BE2C (cell line): ENCODE data around the gene TEF.

Source experiments
- DNase-seq: peaks from one replicate; pipeline ENCODE4 v3.0.0-alpha.2; 2020
- H3K27me3 ChIP-seq: fragments of 250-450 bp; sonication (Bioruptor Pico); 2 replicates; pipeline ENCODE4 v1.5.1; 2020; ENCODE audit warnings: mild to moderate bottlenecking
- H3K36me3 ChIP-seq: fragments of 250-450 bp; sonication (Bioruptor Pico); 2 replicates; pipeline ENCODE4 v1.5.1; 2020; ENCODE audit warnings: mild to moderate bottlenecking
- H3K4me1 ChIP-seq: fragments of 250-450 bp; sonication (Bioruptor Pico); 2 replicates; pipeline ENCODE4 v1.5.1; 2020
- H3K4me3 ChIP-seq: 2 replicates; pipeline ENCODE4 v1.5.1; 2011; ENCODE audit warnings: low read depth, low read length
- H3K9me3 ChIP-seq: fragments of 250-450 bp; sonication (Bioruptor Pico); 2 replicates; pipeline ENCODE4 v1.5.1; 2020
- TF ChIP-seq, protein P1 (sequence below): IDR thresholded peaks from 2 replicates; pipeline ENCODE4 v1.5.1; 2012; ENCODE audit warnings: mild to moderate bottlenecking, low read depth, low read length

Gene TEF

DNA sequence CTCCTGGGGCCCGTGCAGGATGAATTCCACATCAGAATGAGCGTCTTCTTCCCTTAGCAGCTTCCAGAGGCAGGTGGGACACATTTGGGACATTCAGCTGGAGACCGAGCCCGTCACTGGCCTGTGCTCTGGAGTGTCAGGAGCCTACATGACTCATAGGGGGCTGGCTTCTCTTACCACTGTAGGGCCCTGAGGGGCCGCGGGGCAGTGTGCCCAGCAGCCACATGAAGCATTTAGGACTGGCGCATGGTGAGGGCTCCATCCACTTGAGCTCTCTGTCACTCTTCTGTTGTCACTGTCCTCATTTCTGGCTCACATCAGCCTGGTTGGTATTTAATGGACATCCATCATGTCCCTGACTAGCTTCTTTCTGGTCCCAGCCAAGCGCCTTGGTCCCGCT lies 38.0 kb upstream of the TEF start:
- Histone ChIP-seq H3K36me3 (peaks cover 64% of the 10 kb centered on the region), H3K4me1 (peaks cover 8% of the 10 kb centered on the region), H3K9me3 (no peaks in the 10 kb centered on the region), H3K4me3 (no peak overlapping the region), H3K27me3 (no peaks in the 10 kb centered on the region)
- TF ChIP-seq, protein P1, sequence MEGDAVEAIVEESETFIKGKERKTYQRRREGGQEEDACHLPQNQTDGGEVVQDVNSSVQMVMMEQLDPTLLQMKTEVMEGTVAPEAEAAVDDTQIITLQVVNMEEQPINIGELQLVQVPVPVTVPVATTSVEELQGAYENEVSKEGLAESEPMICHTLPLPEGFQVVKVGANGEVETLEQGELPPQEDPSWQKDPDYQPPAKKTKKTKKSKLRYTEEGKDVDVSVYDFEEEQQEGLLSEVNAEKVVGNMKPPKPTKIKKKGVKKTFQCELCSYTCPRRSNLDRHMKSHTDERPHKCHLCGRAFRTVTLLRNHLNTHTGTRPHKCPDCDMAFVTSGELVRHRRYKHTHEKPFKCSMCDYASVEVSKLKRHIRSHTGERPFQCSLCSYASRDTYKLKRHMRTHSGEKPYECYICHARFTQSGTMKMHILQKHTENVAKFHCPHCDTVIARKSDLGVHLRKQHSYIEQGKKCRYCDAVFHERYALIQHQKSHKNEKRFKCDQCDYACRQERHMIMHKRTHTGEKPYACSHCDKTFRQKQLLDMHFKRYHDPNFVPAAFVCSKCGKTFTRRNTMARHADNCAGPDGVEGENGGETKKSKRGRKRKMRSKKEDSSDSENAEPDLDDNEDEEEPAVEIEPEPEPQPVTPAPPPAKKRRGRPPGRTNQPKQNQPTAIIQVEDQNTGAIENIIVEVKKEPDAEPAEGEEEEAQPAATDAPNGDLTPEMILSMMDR = no peak
- no peak for DNase-seq

DNA sequence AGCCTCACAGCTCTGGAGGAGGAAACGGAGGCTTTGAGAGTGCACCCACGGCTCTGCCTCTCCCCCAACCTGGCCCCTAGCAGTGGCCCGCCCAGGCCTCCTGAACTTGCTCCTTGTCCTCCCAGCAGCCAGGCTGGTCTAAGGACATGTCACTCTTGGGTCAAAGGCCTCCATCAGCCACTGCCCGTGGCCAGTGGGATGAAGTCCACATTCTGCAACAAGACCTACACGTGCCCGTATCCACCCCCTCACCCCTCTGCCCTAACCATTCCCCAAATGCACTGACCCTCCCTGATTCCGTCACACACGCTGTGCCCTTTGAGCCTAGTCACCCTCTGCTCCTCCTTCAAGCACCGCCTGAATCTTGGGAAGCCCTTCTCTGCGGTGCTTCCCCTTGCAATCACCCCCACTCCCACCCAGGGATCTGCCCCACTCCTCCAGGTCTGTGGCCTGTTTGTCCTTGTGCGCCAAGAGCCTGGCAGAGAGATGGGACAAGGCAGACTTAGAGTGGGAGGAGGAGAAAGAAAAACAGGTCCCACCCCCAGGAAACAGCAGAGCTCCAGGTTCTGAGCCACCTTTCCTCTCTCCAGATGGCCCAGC lies 37.5 kb upstream of the TEF start:
- H3K4me3 ChIP-seq = no peak overlapping the region
- H3K4me1 ChIP-seq = peaks cover 8% of the 10 kb centered on the region
- peaks cover 64% of the 10 kb centered on the region for H3K36me3 ChIP-seq
- TF ChIP-seq, protein P1 = no peak
- H3K27me3 ChIP-seq = no peaks in the 10 kb centered on the region
- no peaks in the 10 kb centered on the region for H3K9me3 ChIP-seq
- no peak for DNase-seq

DNA sequence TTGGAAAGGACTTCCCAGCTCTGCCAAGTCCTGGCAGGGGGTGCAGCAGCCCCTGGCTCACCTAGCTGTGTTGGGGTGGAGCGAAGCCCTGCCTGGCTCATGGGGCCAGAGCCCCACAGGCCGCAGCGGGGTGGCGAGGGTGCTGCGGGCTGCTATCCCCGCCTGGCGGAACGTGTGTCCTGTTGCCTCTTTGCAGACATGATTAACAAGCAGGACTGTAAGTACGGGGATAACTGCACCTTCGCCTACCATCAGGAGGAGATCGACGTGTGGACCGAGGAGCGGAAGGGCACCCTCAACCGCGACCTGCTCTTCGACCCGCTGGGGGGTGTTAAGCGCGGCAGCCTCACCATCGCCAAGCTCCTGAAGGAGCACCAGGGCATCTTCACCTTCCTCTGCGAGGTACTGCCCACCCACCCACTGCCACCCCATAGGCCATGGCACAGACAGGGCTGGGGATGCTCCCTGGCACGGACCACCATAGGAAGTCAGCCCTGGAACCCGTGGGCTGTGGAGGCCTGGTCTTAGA lies 35.9 kb upstream of the TEF start:
- TF ChIP-seq, protein P1 = no peak
- H3K4me1 ChIP-seq = no peaks in the 10 kb centered on the region

GRCh38 chr22:41347066-41347859 lies 34.5 kb upstream of the TEF start:
- DNase-seq = no peak

More for the DNA sequence above, 35.9 kb upstream of the TEF start:
- H3K4me3 ChIP-seq = no peak overlapping the region
- H3K36me3 ChIP-seq = peaks cover 61% of the 10 kb centered on the region
- H3K9me3 ChIP-seq = no peaks in the 10 kb centered on the region
- DNase-seq = no peak
- H3K27me3 ChIP-seq = no peaks in the 10 kb centered on the region

GRCh38 chr22:41348964-41349484 lies 32.7 kb upstream of the TEF start:
- Histone ChIP-seq H3K4me1 (no peaks in the 10 kb centered on the region), H3K36me3 (peaks cover 69% of the 10 kb centered on the region), H3K4me3 (no peak overlapping the region)

More at GRCh38 chr22:41347066-41347859, 34.5 kb upstream of the TEF start:
- no peaks in the 10 kb centered on the region for H3K9me3 ChIP-seq
- peaks cover 70% of the 10 kb centered on the region for H3K36me3 ChIP-seq
- H3K4me1 ChIP-seq = no peaks in the 10 kb centered on the region
- TF ChIP-seq, protein P1 = no peak
- no peaks in the 10 kb centered on the region for H3K27me3 ChIP-seq
- no peak overlapping the region for H3K4me3 ChIP-seq

More at GRCh38 chr22:41348964-41349484, 32.7 kb upstream of the TEF start:
- no peaks in the 10 kb centered on the region for H3K27me3 ChIP-seq
- TF ChIP-seq, protein P1 = no peak
- DNase-seq = no peak
- no peaks in the 10 kb centered on the region for H3K9me3 ChIP-seq
